Activated CD4-positive, alpha-beta memory T cell treated with anti-CD3 and anti-CD28 coated beads for 36 hours (primary cell): ENCODE measurements around the gene LAMB1. TPM values are rescaled to one million over a fixed set of nuclear protein-coding genes. Genes with fewer than 3 reads are reported as not detected.
"Not testable (repeated sequence)": the region's sequence is repeated elsewhere in the genome, so short reads cannot be mapped to it uniquely, and the experiment has no call there.

Source experiments
- CTCF ChIA-PET: fragments of 350-600 bp; sonication (Branson Sonifier 250); formaldehyde crosslinking; loops from one replicate; lab custom pipeline; 2021; ENCODE audit warnings: antibody characterized with exemption, inconsistent platforms; lab: Charles Lee
- POLR2A ChIA-PET: fragments of 350-600 bp; sonication (Branson Sonifier 250); formaldehyde crosslinking; loops from one replicate; lab custom pipeline; 2021; ENCODE audit warnings: antibody characterized with exemption; lab: Charles Lee
- DNase-seq: peaks from one replicate; pipeline ENCODE4 v3.0.0-alpha.2; 2020
- H3K27ac Mint-ChIP-seq: one replicate; pipeline ENCODE4 v1.8.0; 2021; ENCODE audit warnings: mixed read lengths
- H3K27me3 Mint-ChIP-seq: one replicate; pipeline ENCODE4 v1.8.0; 2021; ENCODE audit warnings: mixed read lengths
- H3K36me3 Mint-ChIP-seq: one replicate; pipeline ENCODE4 v1.8.0; 2021; ENCODE audit warnings: mixed read lengths
- H3K4me1 Mint-ChIP-seq: one replicate; pipeline ENCODE4 v1.8.0; 2021; ENCODE audit warnings: low read depth, mixed read lengths
- H3K4me3 Mint-ChIP-seq: one replicate; pipeline ENCODE4 v1.8.0; 2021; ENCODE audit warnings: mild to moderate bottlenecking, mixed read lengths
- H3K9me3 Mint-ChIP-seq: one replicate; pipeline ENCODE4 v1.8.0; 2021; ENCODE audit warnings: mixed read lengths
- intact Hi-C: fragments of 100-400 bp; cut with micrococcal nuclease; formaldehyde crosslinking; loops from one replicate; pipeline ENCODE4 v1.15.1; 2023
- total RNA-seq, 2 experiments: library from RNA; stranded (reverse); gene quantifications; one replicate each; pipeline ENCODE4 v1.2.3, GENCODE V29; 2021

Gene LAMB1
- total RNA-seq, 2 experiments from 2014 or later: not detected

- no peaks in the 10 kb centered on the region for H3K9me3 Mint-ChIP-seq
- POLR2A ChIA-PET: no interaction called here
- CTCF ChIA-PET: interaction anchor here (0.7 kb wide), 1 partner anchor 487 kb away, joined by 3 read pairs; no protein-coding TSS in a partner anchor
- no peak for DNase-seq
- no peaks in the 10 kb centered on the region for H3K36me3 Mint-ChIP-seq
- H3K27me3 Mint-ChIP-seq: peaks cover 4% of the 10 kb centered on the region
- intact Hi-C loops: no loop called here
- no peak overlapping the region for H3K4me3 Mint-ChIP-seq
- H3K4me1 Mint-ChIP-seq: no peaks in the 10 kb centered on the region
- no peak overlapping the region for H3K27ac Mint-ChIP-seq
Measured at GRCh38 chr7:108033776-108034497, 31.0 kb upstream of the LAMB1 start.

GRCh38 chr7:108033309-108033708 lies 30.3 kb upstream of the LAMB1 start:
- H3K4me1 Mint-ChIP-seq, intact Hi-C loops, H3K4me3 Mint-ChIP-seq, H3K27ac Mint-ChIP-seq, DNase-seq, POLR2A ChIA-PET, CTCF ChIA-PET, H3K9me3 Mint-ChIP-seq, H3K36me3 Mint-ChIP-seq, H3K27me3 Mint-ChIP-seq: not testable (repeated sequence)

- ChIA-PET CTCF (no interaction called here), POLR2A (no interaction called here)
- intact Hi-C loops: no loop called here
- H3K27me3 Mint-ChIP-seq: peaks cover 3% of the 10 kb centered on the region
- no peak for DNase-seq
- no peak overlapping the region for H3K27ac Mint-ChIP-seq
- no peaks in the 10 kb centered on the region for H3K9me3 Mint-ChIP-seq
- no peak overlapping the region for H3K4me3 Mint-ChIP-seq
- no peaks in the 10 kb centered on the region for H3K4me1 Mint-ChIP-seq
- H3K36me3 Mint-ChIP-seq: no peaks in the 10 kb centered on the region
Measured at GRCh38 chr7:108030516-108030915, 27.6 kb upstream of the LAMB1 start.

GRCh38 chr7:108029034-108029433 lies 26.1 kb upstream of the LAMB1 start:
- intact Hi-C loops: no loop called here
- no peak for DNase-seq
- no peaks in the 10 kb centered on the region for H3K36me3 Mint-ChIP-seq
- H3K4me3 Mint-ChIP-seq: no peak overlapping the region
- H3K4me1 Mint-ChIP-seq: no peaks in the 10 kb centered on the region
- H3K27ac Mint-ChIP-seq: no peak overlapping the region
- no peaks in the 10 kb centered on the region for H3K9me3 Mint-ChIP-seq
- peaks cover 3% of the 10 kb centered on the region for H3K27me3 Mint-ChIP-seq
- CTCF ChIA-PET: interaction anchor here (0.8 kb wide), 1 partner anchor 13 kb away, joined by 3 read pairs; no protein-coding TSS in a partner anchor
- POLR2A ChIA-PET: no interaction called here

- Mint-ChIP-seq H3K4me1 (no peaks in the 10 kb centered on the region), H3K27me3 (peaks cover 3% of the 10 kb centered on the region), H3K9me3 (no peaks in the 10 kb centered on the region), H3K4me3 (no peak overlapping the region), H3K36me3 (no peaks in the 10 kb centered on the region), H3K27ac (no peak overlapping the region)
- ChIA-PET CTCF (no interaction called here), POLR2A (no interaction called here)
- no peak for DNase-seq
- intact Hi-C loops: no loop called here
Measured at GRCh38 chr7:108028111-108028510, 25.1 kb upstream of the LAMB1 start.

- no peaks in the 10 kb centered on the region for H3K4me1 Mint-ChIP-seq
- CTCF ChIA-PET: no interaction called here
- DNase-seq: no peak
- H3K9me3 Mint-ChIP-seq: no peaks in the 10 kb centered on the region
- H3K27me3 Mint-ChIP-seq: peaks cover 3% of the 10 kb centered on the region
- intact Hi-C loops: no loop called here
- H3K27ac Mint-ChIP-seq: no peak overlapping the region
- POLR2A ChIA-PET: no interaction called here
- no peak overlapping the region for H3K4me3 Mint-ChIP-seq
- H3K36me3 Mint-ChIP-seq: no peaks in the 10 kb centered on the region
Measured at GRCh38 chr7:108027239-108027638, 24.3 kb upstream of the LAMB1 start.

GRCh38 chr7:108026647-108027046 lies 23.7 kb upstream of the LAMB1 start:
- Mint-ChIP-seq H3K27ac (no peak overlapping the region), H3K4me1 (no peaks in the 10 kb centered on the region), H3K9me3 (no peaks in the 10 kb centered on the region), H3K36me3 (no peaks in the 10 kb centered on the region), H3K4me3 (no peak overlapping the region), H3K27me3 (peaks cover 3% of the 10 kb centered on the region)
- intact Hi-C loops: no loop called here
- ChIA-PET CTCF (no interaction called here), POLR2A (no interaction called here)
- no peak for DNase-seq

GRCh38 chr7:108026116-108026515 lies 23.2 kb upstream of the LAMB1 start:
- Mint-ChIP-seq H3K36me3 (no peaks in the 10 kb centered on the region), H3K9me3 (no peaks in the 10 kb centered on the region), H3K27me3 (peaks cover 3% of the 10 kb centered on the region), H3K4me3 (no peak overlapping the region), H3K4me1 (no peaks in the 10 kb centered on the region), H3K27ac (no peak overlapping the region)
- intact Hi-C loops: no loop called here
- CTCF ChIA-PET: no interaction called here
- no peak for DNase-seq
- POLR2A ChIA-PET: no interaction called here

- Mint-ChIP-seq H3K36me3 (no peaks in the 10 kb centered on the region), H3K4me3 (no peak overlapping the region), H3K9me3 (no peaks in the 10 kb centered on the region), H3K4me1 (no peaks in the 10 kb centered on the region), H3K27me3 (peaks cover 2% of the 10 kb centered on the region), H3K27ac (no peak overlapping the region)
- ChIA-PET POLR2A (no interaction called here), CTCF (no interaction called here)
- no peak for DNase-seq
- intact Hi-C loops: no loop called here
Measured at GRCh38 chr7:108024538-108024937, 21.6 kb upstream of the LAMB1 start.

- DNase-seq: no peak
- peaks cover 2% of the 10 kb centered on the region for H3K4me1 Mint-ChIP-seq
- peaks cover 3% of the 10 kb centered on the region for H3K27me3 Mint-ChIP-seq
- no peak overlapping the region for H3K27ac Mint-ChIP-seq
- intact Hi-C loops: no loop called here
- ChIA-PET CTCF (no interaction called here), POLR2A (no interaction called here)
- H3K4me3 Mint-ChIP-seq: no peak overlapping the region
- no peaks in the 10 kb centered on the region for H3K9me3 Mint-ChIP-seq
- no peaks in the 10 kb centered on the region for H3K36me3 Mint-ChIP-seq
Measured at GRCh38 chr7:108020585-108020984, 17.6 kb upstream of the LAMB1 start.

- CTCF ChIA-PET: no interaction called here
- Mint-ChIP-seq H3K4me1 (peaks cover 2% of the 10 kb centered on the region), H3K9me3 (no peaks in the 10 kb centered on the region), H3K4me3 (no peak overlapping the region), H3K27me3 (peaks cover 3% of the 10 kb centered on the region), H3K27ac (no peak overlapping the region), H3K36me3 (no peaks in the 10 kb centered on the region)
- POLR2A ChIA-PET: no interaction called here
- intact Hi-C loops: no loop called here
- DNase-seq: no peak
Measured at GRCh38 chr7:108018668-108019067, 15.7 kb upstream of the LAMB1 start.

GRCh38 chr7:108017776-108018151 lies 14.8 kb upstream of the LAMB1 start:
- H3K4me1 Mint-ChIP-seq: peaks cover 2% of the 10 kb centered on the region
- peaks cover 3% of the 10 kb centered on the region for H3K27me3 Mint-ChIP-seq
- DNase-seq: no peak
- CTCF ChIA-PET: no interaction called here
- POLR2A ChIA-PET: no interaction called here
- intact Hi-C loops: no loop called here
- H3K27ac Mint-ChIP-seq: no peak overlapping the region
- H3K36me3 Mint-ChIP-seq: no peaks in the 10 kb centered on the region
- H3K4me3 Mint-ChIP-seq: no peak overlapping the region
- H3K9me3 Mint-ChIP-seq: no peaks in the 10 kb centered on the region
